Body of pancreas (tissue), 4 donors: ENCODE measurements around the gene RBP2. TPM values are rescaled to one million over a fixed set of nuclear protein-coding genes. Genes with fewer than 3 reads are reported as not detected.
A peak's percentile ranks its signal among the peaks of the same experiment; 100 is the strongest.

Experiments used
- ATAC-seq: fragments of 150-250 bp; one replicate; pipeline ENCODE4 v1.9.1; 2016
- DNase-seq, 4 donors: peaks; one replicate each; pipeline ENCODE4 v3.0.0-alpha.2; 2019
- H3K27ac ChIP-seq, 4 donors: fragments of 200-600 bp; sonication (generic); 1 replicate in 3 of 4; 2 replicates in 1 of 4; pipeline versions ENCODE4 v1.5.1 to v1.6.1; 2016 to 2019; ENCODE audit warnings: mild to moderate bottlenecking in 1 of 4, mixed read lengths in 1 of 4, moderate library complexity in 1 of 4
- H3K27me3 ChIP-seq, 2 donors: fragments of 200-600 bp; sonication (generic); one replicate each; pipeline ENCODE4 v1.6.0; 2016; ENCODE audit warnings: mild to moderate bottlenecking in 1 of 2
- H3K36me3 ChIP-seq, 2 donors: fragments of 200-600 bp; sonication (generic); replicated peaks in 1 of 2; 2 replicates each; pipeline ENCODE4 v1.5.1; 2016; ENCODE audit warnings: low read depth in 2 of 2; ENCODE audit not compliant: insufficient read depth in 1 of 2
- H3K4me1 ChIP-seq: fragments of 200-600 bp; sonication (generic); one replicate; pipeline ENCODE4 v1.6.0; 2016
- H3K4me3 ChIP-seq, 2 donors: fragments of 200-600 bp; sonication (generic); 1 replicate in 1 of 2; 2 replicates in 1 of 2; pipeline ENCODE4 v1.5.1; 2016 to 2019
- H3K9me3 ChIP-seq, 3 donors: fragments of 200-600 bp; sonication (generic); 1 replicate in 2 of 3; 2 replicates in 1 of 3; pipeline ENCODE4 v1.5.1; 2016
- POLR2A ChIP-seq, 3 donors: fragments of 450-650 bp; IDR thresholded peaks; one replicate each; pipeline ENCODE4 v1.6.1; 2016; ENCODE audit warnings: antibody characterized with exemption in 3 of 3, mild to moderate bottlenecking in 2 of 3
- WGBS, 2 donors: methylation state at CpG; one replicate each; pipeline ENCODE4 v1.1.5; 2017; 5-methylcytosine and 5-hydroxymethylcytosine counted together
- intact Hi-C: fragments of 100-400 bp; cut with DNase I; formaldehyde crosslinking; loops from one replicate; pipeline ENCODE4 v1.15.1; 2023
- total RNA-seq, 2 donors: library from RNA; depleted of rRNA; stranded (reverse); fragments of >200 nt; gene quantifications; one replicate each; pipeline ENCODE4 v1.1.0, GENCODE V29; 2016
- TF ChIP-seq, protein P1 (sequence below), 7 experiments: fragments of 450-650 bp in 4 of 7; fragments of 200-600 bp in 3 of 7; sonication (generic) in 3 of 7; IDR thresholded peaks; one replicate each; pipeline ENCODE4 v1.5.1; 2016 to 2019; ENCODE audit warnings: antibody characterized with exemption in 7 of 7

The RBP2 gene
- total RNA-seq, result not detected

DNA sequence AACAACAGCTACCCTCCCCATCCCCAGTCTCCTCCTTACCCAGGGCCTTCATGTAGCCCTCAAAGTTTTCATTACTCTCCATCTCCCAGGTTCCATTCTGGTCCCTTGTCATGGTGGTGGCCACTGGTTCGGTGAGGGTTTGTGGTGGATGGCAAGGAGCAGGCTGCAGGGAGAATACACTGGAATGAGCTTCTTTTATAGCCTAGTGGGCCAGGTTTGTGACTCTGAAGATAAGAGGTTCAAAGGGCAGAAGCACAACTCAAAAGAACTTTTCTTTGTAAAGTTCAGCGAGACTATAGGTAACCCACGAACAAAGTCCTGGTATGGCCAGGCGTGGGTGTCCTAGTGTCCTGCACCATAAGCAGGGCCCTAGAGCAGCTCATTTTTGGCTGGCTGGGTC is at the start of gene RBP2:
RBP2 (minus strand) TSS at position 169 of the 400 bp plus-strand sequence; CDS start at position 112, 57 bp downstream.
- intact Hi-C loops, result no loop called here
- DNase-seq (no peak), ATAC-seq (no peak)
- Histone ChIP-seq H3K9me3 (no peaks in the 10 kb centered on the region), H3K27ac (peak within 1 kb of the TSS in 3 of 4 donors; percentile 73 to 80 (median 74)), H3K36me3 (no peaks in the 10 kb centered on the region), H3K4me3 (no peak within 1 kb of the TSS), H3K4me1 (peaks cover 30% of the 10 kb centered on the region), H3K27me3 (no peaks in the 10 kb centered on the region)
- TF ChIP-seq, protein P1, sequence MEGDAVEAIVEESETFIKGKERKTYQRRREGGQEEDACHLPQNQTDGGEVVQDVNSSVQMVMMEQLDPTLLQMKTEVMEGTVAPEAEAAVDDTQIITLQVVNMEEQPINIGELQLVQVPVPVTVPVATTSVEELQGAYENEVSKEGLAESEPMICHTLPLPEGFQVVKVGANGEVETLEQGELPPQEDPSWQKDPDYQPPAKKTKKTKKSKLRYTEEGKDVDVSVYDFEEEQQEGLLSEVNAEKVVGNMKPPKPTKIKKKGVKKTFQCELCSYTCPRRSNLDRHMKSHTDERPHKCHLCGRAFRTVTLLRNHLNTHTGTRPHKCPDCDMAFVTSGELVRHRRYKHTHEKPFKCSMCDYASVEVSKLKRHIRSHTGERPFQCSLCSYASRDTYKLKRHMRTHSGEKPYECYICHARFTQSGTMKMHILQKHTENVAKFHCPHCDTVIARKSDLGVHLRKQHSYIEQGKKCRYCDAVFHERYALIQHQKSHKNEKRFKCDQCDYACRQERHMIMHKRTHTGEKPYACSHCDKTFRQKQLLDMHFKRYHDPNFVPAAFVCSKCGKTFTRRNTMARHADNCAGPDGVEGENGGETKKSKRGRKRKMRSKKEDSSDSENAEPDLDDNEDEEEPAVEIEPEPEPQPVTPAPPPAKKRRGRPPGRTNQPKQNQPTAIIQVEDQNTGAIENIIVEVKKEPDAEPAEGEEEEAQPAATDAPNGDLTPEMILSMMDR (IDR thresholded peaks at IDR 0.05), result no peak
- no peak for TF ChIP-seq POLR2A (IDR thresholded peaks at IDR 0.05)
- WGBS, 2 donors, result 90 to 95% methylated on average over 4 of the region's 4 CpGs

DNA sequence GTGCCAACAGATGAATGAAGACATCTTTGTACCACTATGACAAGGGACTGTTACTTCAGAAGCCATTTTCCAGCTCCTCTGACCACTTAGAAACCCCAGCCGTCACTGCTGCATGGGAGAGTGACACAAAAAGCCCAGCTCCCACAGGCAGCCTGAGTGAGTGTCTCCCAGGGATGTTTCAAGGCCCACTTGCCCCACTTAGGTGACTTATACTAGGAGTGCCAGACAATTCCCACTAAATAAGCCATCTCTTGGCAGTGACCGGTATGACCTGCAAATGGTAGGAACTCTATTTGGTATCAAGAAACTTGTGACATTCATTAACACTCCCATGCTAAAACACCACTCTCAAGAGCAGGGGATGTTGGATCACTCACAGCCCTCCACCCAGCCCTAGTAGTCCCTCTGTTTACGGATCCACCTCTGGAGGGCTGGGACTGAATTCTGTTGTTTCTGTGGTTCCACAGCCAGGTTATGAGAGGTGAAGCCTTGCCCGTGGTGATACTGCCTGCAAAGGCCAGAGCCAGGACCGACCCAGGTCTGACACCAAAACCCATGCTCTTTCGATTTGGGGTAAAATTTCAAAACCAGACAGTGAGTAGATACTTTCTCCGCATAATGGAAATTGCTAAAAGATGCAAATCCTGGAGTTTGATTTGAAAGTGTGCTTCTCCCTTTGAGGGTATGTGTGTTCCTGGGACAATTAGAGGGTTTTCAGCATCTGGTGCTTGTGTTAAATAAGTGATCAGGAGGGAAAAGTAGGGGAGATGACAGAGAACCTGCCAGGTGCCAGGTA is 48.7 kb upstream of the RBP2 start:
- ATAC-seq (no peak), DNase-seq (peak in 1 of 4 donors; percentile 2)
- intact Hi-C loops, result no loop called here
- TF ChIP-seq POLR2A (IDR thresholded peaks at IDR 0.05), result no peak
- TF ChIP-seq, protein P1 (IDR thresholded peaks at IDR 0.05), result no peak
- Histone ChIP-seq H3K27me3 (no peaks in the 10 kb centered on the region), H3K36me3 (peaks cover 0 to 5% of the 10 kb centered on the region in 2 donors), H3K4me1 (peaks cover 40% of the 10 kb centered on the region), H3K9me3 (no peaks in the 10 kb centered on the region), H3K4me3 (no peak overlapping the region), H3K27ac (no peak overlapping the region)
- 95 to 100% methylated on average over 2 to 7 of the region's 7 CpGs for WGBS, 2 donors

DNA sequence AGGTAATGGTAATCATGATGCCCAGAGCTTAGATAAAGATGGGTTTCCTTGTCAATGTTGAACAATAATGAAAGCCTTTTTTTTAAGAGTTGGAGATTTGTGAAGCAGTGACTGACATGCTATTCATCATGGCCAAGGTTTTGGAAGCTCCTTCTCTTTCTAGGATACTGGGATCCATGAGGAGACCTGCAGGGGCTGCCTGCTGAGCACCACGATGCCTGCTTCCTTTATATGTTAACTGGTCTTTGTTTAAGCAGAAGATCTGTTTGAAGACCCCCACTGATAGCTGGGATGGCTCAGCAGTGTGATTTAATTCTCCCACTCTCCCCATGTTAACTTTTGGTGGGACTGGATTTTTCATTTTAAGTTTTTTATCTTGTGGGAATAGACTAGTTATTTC is 47.4 kb upstream of the RBP2 start:
- Histone ChIP-seq H3K4me1 (peaks cover 31% of the 10 kb centered on the region), H3K27ac (no peak overlapping the region), H3K4me3 (no peak overlapping the region), H3K9me3 (no peaks in the 10 kb centered on the region), H3K36me3 (peaks cover 0 to 5% of the 10 kb centered on the region in 2 donors), H3K27me3 (no peaks in the 10 kb centered on the region)
- TF ChIP-seq, protein P1 (IDR thresholded peaks at IDR 0.05), result no peak
- TF ChIP-seq POLR2A (IDR thresholded peaks at IDR 0.05), result no peak
- DNase-seq (no peak), ATAC-seq (no peak)
- 78 to 79% methylated on average over 1 of the region's 1 CpG for WGBS, 2 donors
- intact Hi-C loops, result no loop called here

DNA sequence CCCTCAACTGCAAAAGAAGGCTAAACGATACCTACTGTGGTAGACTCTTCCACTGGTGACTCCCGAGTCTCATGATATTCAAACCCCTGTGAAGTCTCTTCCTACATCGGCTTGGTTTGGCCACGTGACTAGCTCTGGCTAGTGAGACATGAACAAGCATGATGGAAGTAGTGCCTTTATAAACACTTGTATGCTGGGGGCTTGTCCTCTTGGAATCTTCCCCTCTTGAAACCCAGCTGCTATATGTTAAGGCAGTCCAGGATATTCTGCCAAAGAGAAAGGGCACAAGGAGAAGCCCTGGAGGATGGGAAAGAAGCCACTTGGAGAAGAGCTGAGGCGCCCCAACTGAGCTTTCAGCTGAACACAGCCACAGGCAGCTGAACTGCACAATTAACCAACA is 46.9 kb upstream of the RBP2 start:
- H3K27ac ChIP-seq, result no peak overlapping the region
- H3K9me3 ChIP-seq, result no peaks in the 10 kb centered on the region
- intact Hi-C loops, result no loop called here
- H3K4me3 ChIP-seq, result no peak overlapping the region
- ATAC-seq (no peak), DNase-seq (no peak)
- WGBS, 2 donors, result 94 to 95% methylated on average over 5 of the region's 5 CpGs
- no peaks in the 10 kb centered on the region for H3K27me3 ChIP-seq
- peaks cover 25% of the 10 kb centered on the region for H3K4me1 ChIP-seq
- TF ChIP-seq, protein P1 (IDR thresholded peaks at IDR 0.05), result no peak
- TF ChIP-seq POLR2A (IDR thresholded peaks at IDR 0.05), result no peak
- peaks cover 0 to 5% of the 10 kb centered on the region in 2 donors for H3K36me3 ChIP-seq

DNA sequence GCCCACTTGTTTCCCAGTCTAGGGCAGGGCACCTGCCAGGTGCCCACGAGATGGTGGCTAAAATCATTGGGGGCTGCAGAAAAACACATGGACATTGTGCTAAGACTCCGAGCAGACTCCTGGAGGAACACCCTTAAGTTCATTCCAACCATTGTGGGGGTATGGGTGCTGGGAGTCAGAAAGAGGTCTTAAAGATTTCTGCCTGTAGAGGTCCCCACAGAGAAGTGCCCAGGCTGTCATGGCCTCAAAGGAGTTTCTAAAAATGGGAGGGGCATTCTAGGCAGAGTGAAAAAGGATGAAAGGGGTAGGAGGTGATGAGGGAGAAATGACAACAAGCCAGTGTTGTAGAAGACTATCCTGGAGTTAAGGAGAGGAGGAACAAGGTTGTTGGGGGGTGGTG is 46.1 kb upstream of the RBP2 start:
- peaks cover 0 to 6% of the 10 kb centered on the region in 2 donors for H3K36me3 ChIP-seq
- H3K4me1 ChIP-seq, result peaks cover 23% of the 10 kb centered on the region
- ATAC-seq (no peak), DNase-seq (no peak)
- intact Hi-C loops, result no loop called here
- WGBS, 2 donors, result 50 to 57% methylated on average over 2 of the region's 2 CpGs
- no peak overlapping the region for H3K4me3 ChIP-seq
- H3K9me3 ChIP-seq, result no peaks in the 10 kb centered on the region
- H3K27ac ChIP-seq, result no peak overlapping the region
- TF ChIP-seq, protein P1 (IDR thresholded peaks at IDR 0.05), result peak in 4 of 7 experiments; percentile 8 to 34 (median 20)
- no peak for TF ChIP-seq POLR2A (IDR thresholded peaks at IDR 0.05)
- no peaks in the 10 kb centered on the region for H3K27me3 ChIP-seq
